Measurements from ENCODE around the gene DNAH17.
"Not testable (repeated sequence)": the region's sequence is repeated elsewhere in the genome, so short reads cannot be mapped to it uniquely, and the experiment has no call there.

Gene DNAH17

DNA sequence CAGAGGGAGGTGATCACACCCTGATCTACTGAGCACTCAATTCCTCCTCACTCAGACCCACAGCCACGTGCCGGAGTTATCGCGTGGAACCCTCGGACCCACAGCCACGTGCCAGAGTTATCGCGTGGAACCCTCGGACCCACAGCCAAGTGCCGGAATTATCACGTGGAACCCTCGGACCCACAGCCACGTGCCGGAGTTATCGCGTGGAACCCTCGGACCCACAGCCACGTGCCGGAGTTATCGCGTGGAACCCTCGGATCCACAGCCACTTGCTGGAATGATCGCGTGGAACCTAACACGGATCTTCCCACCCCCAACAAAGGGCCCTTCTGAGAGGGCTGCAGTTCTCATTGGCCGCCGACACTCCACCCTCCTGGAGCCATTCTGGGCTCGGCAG, 101.0 kb downstream of the DNAH17 start:
- no peak for DNase-seq (ENCODE audit: low read depth)

DNA sequence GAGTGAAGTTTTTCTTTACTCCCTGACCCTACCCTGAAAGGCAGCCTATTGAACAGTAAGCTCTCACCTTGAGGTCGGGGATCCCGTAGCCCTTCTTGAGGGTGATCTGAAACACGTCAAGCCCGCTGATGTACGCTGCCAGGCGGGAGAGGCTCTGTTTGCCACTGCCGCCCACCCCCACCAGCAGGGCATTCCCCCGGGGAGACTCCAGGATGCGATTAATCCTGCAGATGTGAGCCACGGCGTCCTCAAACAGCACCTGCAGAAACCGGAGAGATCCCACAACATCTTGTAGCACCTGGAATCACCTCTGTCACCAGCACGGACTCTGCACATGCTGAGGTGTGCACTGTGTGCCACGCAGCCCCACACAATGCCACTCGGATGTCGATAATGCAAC, 102.0 kb downstream of the DNAH17 start:
- no peak for DNase-seq (ENCODE audit: low read depth)

DNA sequence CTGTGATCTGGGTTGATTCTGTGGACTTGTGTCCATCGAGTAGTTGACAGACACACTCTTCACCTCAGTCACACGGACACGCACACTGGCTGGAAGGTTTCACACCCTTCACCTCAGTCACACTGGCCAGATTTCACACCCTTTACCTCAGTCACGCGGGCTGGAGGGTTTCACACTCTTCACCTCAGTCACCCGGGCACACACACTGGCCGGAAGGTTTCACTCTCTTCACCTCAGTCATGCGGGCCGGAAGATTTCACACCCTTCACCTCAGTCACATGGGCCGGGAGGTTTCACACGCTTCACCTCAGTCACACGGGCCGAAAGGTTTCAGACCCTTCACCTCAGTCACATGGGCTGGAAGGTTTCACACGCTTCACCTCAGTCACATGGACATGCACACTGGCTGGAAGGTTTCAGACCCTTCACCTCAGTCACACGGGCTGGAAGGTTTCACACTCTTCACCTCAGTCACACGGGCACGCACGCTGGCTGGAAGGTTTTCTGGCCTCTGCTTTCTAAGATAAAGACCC, 102.5 kb downstream of the DNAH17 start:
- DNase-seq (ENCODE audit: low read depth), result no peak

DNA sequence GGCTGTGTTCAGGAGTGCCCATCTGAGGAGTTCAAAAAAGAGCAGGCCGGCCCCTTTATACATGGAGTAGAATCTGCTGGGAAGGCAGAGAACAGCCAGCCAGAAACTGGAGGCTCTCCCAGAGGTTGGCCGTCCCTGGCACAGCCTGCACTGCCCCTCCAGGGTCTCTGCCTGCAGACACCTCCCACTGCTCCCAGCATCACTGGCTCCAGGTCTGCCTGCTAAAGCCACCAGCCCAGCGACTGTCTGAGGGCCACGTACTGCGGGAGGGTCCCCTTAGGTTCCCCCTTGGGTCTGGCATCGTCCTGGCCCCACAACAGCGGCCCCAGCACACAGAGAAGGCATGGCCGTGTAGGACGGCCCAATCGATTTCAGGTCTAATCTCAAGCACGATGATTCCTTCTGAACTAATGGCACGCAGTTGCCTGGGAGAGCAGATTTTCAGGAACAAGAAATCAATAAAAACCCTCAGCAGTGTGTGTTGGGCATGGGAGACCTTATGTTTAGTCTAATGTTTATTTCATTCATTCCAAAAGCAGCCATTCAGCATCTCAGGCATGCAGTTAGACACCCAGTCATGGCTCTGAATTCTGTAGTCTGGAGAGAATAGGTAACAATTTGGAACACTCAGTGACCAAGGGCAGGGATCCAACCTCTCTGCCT, 103.1 kb downstream of the DNAH17 start:
- no peak for DNase-seq (ENCODE audit: low read depth)

DNA sequence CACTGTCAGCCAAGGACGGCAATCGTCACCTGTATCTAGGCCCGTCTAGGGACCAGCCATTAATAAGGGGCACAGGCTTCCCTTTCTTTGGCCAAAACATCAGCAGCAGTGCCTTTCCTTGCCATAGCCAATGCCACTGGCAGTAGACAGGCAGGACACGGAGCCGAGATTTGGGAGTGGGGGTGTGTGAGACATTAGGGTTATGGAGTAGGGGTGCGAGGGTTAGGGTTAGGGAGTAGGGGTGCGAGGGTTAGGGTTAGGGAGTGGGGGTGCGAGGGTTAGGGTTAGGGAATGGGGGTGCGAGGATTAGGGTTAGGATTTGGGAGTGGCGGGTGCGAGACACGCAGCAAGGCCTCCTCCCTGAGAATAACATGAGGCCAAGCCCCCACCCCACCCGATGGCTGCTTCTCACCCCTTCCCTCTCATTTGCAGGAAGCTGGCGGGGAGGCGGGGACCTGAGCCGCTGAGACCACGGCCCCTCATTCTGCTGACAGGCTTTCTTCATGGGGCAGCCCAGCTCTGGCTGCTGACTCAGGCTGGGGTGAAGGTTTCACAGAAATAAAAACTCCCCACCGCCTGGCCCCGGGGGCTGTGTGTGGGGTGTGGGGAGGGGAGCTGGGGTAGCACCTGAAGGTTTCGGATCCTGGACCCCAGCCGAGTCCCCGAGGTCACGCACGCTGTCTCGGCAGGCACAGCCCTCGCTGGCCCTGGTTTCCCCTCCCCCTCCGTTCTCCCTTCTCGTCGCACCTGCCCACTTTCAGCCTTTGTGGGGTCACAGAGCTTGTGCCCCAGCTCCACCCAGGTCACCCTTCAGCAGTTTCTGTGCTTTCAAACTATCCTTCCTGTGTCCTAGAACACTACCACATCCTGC, 104.9 kb downstream of the DNAH17 start:
- no peak for DNase-seq (ENCODE audit: low read depth)

DNA sequence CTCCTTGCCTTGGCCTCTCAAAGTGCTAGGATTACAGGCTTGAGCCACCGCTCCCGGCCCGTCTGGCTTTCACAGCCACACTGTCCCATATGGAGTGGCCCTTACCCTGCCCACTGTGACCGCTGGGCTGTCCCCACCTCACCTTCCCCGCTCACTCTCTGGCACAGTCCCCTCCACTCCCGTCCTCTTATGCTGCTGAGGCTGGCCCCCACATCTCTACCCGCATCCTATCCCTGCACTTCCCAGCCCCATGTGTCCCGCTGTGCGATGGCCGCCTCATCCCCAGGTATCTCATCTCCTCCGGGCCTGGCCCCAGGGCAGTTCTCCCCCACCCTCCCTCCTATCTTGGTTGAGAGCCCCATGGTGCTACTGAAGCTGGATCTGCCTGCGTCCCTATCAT, 105.6 kb downstream of the DNAH17 start:
- DNase-seq (ENCODE audit: low read depth), result no peak

DNA sequence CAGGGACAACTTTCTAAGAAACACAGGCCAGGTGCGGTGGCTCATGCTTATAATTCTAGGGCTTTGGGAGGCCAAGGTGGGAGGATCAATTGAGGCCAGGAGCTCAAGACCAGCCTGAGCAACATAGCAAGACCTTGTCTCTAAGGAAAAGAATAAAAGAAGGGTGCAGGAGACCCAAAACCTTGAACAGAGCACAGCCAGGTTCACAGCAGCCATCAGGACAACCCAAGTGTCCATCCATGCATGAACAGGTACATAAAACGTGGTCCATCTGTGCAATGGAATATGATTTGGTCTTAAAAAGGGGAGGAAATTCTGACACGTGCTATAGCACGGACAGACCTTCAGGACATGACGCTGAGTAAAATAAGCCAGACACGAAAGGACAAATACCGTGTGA, 107.8 kb downstream of the DNAH17 start:
- DNase-seq (ENCODE audit: low read depth), result no peak

DNA sequence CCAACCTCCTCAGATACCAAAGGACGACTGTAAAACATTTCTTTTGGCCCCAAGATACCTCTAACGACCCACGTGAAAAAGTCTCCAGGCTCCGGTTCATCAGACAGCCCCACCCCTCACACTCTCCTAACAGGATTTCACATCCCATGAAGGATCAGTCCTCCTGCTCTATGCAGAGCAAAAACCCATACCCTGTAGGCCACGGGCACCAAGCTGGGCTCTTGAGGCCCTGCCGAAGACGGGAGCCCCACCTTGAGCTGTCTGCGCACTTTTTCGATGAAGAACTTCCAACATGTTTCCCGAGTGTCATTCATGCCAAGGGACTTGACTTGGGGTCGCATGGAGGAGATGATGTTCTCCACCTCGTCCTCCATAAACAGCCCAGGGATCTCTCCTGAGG, 108.8 kb downstream of the DNAH17 start:
- no peak for DNase-seq (ENCODE audit: low read depth)

DNA sequence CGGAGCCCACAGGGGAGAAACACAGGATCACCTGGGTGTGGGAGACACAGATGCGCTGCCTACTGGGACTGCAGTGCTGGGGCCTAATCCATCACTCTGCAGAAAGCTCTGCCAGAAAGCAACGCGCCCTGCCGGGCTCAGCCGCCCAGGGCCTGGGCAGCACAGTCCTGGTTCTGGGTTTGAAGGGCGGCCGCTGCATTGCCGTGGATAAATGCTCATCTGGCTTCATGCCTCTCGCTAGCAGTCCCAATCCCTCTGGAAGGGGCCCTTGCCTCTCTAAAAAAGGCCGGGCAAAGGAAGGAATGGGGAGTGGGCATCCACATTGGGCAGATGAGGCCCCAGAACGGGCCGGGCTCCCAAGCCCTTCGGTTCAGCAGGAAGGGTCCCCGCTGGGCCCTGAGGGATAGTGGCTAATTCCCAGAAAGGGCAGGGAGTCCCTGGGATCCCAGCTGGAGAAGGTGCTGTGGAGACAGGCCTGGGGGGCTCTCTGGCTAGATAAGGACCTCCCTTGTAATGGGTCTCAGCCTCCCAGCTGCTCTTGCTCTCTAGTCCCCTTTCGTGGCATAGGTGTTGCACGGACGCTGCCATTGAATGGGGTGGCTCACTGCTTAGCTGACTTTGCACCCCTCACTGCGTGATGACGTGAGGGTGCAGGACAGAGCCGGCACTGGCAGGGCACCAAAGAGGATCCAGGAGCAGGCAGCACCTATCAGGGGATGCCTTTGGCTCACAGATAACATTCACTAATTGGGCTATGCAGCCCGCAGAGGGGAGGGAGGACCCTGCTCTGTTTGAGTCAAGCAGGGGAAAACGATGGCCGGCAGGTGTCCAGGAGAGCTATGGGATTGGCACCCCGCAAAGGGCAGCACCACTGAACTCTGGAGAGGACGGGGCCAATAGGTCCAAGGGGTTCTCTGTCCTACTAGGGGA, 110.1 kb downstream of the DNAH17 start:
- DNase-seq (ENCODE audit: low read depth), result no peak

DNA sequence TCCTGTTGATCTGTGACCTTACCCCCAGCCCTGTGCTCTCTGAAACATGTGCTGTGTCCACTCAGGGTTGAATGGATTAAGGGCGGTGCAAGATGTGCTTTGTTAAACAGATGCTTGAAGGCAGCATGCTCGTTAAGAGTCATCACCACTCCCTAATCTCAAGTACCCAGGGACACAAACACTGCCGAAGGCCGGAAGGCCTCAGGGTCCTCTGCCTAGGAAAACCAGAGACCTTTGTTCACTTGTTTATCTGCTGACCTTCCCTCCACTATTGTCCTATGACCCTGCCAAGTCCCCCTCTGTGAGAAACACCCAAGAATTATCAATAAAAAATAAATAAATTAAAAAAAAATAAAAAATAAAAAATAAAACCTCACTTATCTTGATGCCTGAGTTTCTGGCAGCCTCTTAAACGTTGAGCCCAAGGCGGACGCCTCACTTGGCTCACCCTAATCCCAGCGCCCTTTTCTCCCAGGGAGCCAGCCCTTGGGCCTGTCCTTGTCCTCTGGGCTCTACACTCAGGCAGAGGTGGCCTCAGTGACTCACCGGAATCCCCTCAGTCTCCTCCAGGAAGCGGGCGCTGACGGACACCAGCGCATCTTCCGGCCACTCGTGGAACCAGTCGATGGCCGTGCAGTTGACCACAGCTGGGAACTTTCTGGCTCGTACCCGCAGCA, 110.9 kb downstream of the DNAH17 start:
- not testable (repeated sequence) for DNase-seq (ENCODE audit: low read depth)

DNA sequence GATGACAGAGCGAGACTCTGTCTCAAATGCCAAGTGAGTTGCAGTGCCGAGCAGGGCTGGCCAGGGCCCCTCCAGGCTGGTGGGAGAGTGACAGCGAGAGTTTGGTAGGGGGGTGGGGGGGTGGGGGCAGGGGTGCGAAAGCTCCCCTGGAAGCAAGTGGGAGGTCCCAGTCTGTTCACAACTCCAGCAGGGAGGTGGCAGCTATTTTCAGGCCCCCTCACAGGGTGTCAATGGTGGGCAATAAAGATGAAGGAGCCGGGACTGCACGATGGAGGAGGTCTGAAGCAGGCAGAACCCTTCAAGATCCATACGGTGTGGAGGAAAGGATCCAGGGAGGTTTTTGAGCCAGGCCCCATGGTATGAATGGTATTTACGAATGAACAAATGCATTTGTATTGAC, 115.0 kb downstream of the DNAH17 start:
- DNase-seq (ENCODE audit: low read depth), result no peak

DNA sequence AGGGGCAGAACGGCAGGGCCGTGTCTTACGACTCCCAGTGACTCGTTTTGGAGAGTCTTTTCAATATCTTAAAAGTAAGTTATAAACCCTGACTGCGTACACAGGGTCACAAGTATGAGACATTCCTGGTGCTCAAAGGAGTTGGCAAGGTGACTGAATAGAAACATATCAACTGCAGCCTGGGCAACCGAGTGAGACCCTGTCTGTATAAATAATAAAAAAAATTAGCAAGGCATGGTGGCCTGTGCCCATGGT, 115.5 kb downstream of the DNAH17 start:
- no peak for DNase-seq (ENCODE audit: low read depth)

DNA sequence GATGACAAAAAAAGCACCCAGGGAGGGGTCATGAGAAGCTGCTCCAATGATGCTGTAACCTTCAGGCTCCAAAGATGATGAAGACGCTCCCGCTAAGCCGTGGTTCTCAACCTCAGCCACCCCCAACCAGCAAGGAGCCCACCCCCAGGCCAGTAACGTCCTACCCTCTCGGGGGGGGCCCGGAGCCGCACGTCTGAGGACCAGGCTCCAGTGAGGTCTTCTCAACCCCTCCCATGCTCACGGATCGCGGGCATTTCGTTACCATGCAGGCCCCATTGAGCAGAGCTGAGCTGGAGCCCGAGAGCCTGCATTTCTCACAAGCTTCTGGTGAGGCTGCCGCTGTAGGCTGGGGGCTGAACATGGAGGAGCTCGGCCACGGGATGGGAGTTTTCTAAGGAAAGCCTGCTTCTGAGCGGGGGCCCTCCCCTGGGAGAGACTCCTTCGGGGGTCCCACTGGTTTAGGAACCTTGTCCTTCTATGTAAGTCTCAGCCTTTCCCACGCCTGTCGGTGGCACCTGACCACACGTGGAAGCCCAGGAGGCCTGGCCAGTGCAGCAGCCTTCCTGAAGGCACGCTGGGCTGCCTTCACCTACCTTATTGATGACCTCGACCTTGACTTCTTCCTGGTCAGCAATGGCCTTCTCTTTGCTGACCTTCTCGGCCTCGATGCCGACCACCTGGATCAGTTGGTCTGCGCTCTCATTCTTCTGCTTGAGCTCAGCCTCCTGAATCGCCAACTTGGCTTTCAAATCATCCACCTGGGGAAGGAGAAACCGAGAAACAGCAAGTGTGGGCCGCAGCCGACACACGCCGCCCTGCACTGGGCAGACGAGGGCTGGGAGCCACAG, 116.0 kb downstream of the DNAH17 start:
- no peak for DNase-seq (ENCODE audit: low read depth)

DNA sequence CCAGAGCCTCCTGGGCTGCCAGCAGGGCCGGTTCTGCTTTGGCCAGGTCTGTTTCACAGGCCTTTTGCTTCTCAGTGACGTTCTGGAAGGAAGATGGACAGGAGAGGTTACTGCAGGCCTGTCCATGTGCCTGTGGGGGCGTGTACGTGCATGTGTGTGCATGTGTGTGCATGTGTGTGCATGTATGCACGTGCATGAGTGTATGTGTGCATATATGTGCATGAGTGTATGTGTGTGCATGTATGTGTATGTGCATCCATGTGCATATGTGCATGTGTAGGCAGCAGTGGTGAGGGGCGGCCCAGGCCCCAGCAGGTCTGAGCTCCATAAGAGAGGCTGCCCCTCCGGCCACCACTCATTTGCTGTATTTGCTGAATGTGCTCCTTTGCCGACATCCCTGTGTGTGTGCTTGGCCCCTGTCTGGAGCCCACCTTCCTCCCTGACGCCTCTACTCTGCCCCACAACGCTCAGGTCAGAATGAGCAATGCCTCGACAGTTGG, 117.0 kb downstream of the DNAH17 start:
- no peak for DNase-seq (ENCODE audit: low read depth)

DNA sequence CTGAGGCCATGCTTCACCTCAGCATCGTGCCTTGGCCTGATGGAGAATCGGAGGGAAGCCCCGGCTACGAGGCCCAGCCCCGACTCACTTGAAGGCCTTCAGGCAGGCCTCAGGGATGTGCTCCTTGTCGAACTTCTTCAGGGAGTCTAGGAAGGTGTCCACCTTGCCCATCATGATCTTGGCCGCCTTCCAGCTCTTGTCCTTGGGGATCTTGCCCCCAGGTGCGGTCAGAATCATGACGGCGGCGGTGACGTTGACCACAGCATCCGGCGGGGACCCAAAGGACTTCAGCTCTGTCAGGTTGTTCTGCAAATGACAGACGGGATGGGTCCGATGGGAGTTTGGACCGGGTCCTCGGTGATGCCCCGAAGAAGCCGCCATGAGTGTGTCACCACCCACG, 117.5 kb downstream of the DNAH17 start:
- DNase-seq (ENCODE audit: low read depth), result no peak

DNA sequence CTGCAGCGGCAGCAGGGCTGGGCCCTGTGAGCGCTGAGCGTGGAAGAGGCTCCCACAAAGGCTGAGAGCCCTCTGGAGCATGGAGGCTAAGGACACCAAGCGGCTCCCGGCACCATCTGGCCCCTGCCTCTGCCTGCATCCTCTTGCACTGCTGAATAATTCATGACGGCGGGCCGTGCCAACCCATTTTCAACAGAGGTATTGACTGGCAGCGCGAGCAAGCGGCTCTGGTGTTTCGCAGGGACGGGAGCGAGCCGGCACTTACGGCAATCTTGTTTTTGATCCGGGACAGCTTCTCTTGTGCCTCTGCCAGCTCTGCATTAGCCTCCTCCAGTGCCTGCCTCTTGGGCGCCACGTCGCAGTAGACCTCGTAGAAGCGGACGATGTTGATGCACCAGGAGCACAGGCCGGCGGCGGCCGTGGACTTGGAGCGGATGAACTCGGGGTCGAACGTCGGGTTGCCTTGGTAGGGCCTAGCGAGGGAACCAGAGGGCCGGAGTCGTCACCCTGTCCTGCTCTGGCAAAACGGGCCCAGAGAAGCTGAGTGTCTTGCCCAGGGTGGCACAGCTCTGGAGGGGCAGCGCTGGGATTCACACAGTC, 118.4 kb downstream of the DNAH17 start:
- DNase-seq (ENCODE audit: low read depth), result no peak

DNA sequence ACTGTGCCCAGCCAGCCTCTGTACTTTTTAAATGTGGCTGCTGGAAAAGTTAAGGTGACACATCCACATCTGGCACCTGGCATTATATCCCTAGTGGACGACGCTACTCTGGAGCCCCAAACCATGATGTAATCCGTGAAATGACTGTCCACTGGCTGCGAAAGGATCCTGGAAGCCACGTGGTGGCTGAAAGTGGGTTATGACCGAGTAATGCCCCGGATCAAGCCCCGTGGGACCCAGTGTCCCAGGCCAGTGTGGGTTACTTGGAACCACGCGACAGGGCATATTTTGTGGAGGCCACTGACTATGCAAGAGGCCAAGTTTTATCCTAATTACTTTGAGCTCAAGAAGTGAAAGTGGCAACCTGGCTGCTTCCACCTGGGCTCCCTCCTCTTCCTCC, 119.1 kb downstream of the DNAH17 start:
- no peak for DNase-seq (ENCODE audit: low read depth)

DNA sequence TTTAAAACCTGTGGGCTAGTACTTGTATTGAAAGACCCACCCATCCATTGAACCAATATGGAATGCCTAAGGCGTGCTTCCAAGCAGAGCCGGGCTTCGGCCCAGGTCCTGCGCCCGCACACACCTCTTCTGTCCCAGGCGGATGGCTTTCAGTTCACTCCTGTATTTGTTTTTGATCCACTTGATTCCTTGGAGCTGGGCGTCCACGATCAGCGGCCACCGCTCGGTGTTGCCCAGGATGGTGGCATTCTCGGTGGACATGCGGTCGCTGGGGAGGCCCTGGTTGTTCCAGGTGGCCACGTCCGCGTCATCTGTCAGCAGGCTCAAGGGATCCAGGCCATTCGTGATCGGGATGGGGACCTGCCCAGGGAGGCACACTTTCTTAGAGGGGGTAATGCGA, 122.8 kb downstream of the DNAH17 start:
- no peak for DNase-seq (ENCODE audit: low read depth)

DNA sequence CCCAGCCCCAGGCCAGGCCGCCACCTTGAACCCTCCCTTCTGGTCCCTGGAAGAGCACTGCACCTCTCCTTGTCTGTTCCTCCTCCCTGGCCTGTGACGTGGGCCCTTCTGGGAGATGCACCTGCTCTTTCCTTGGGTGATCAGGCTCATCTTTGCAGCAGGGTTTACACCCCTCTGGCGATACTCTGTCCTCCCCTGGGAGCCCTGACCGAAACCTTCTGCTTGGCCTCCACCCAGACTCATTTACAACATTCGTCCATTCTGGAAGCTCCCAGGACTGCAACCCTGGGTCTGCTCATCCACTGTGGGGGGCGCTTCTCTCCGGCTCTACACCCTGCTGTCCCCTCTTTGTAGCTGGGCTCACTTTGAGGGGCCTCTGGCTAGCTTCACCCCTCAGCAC, 125.4 kb downstream of the DNAH17 start:
- no peak for DNase-seq (ENCODE audit: low read depth)

DNA sequence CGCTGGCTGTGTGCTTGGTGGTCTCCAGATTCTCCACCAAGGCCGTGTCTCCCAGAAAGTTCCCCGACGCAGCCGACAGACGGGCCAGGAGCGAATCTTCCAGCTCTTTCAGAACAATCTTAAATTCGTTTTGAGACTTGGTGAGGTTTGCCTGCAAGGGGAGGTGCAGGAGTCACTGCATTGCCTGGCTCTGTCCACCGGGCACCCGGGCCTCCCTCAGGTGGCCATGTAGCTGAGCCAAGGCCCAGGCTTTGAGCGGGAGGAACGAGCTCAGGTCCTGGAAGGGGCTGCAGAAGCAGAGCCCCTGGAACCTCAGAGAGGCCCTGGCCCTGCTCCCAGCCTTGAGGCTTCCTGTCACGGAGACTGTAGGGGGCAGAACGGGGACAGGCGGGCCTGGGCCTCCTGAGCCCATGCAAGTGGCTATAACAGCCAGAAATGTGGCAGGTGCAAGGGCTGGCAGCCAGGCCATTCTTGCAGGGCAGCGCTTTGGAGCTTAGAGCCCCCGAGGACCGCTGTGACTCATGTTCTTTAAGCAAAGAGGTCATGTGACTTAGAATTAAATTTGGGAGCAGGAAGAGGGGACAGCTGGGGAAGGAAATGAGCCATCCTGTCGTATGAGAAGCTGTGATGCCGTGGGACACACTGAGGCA, 126.4 kb downstream of the DNAH17 start:
- no peak for DNase-seq (ENCODE audit: low read depth)
